ENCODE data around the gene LPAR5. TPM values are rescaled to one million over a fixed set of nuclear protein-coding genes. Genes with fewer than 3 reads are reported as not detected.

Gene LPAR5
- total RNA-seq, 1 experiment from 2014 or later = 0.20 TPM

GRCh38 chr12:6607751-6608591 is 27.8 kb downstream of the LPAR5 start (continued):
- no peak for TF ChIP-seq ATF2 (CRISPR knock-in tag; IDR thresholded peaks at IDR 0.05; ENCODE audit: borderline replicate concordance, low read depth)
- no peak for TF ChIP-seq ATF3 (CRISPR knock-in tag; conservative IDR thresholded peaks at IDR 0.05)
- no peak for TF ChIP-seq E2F4 (CRISPR knock-in tag; IDR thresholded peaks at IDR 0.05; ENCODE audit: borderline replicate concordance, low read depth)
- TF ChIP-seq MXD4 (CRISPR knock-in tag; IDR thresholded peaks at IDR 0.05; ENCODE audit: borderline replicate concordance) = no peak
- no peak for TF ChIP-seq E2F5 (CRISPR knock-in tag; IDR thresholded peaks at IDR 0.05)

GRCh38 chr12:6606331-6607131 is 29.2 kb downstream of the LPAR5 start:
- Mint-ChIP-seq H3K36me3 (peaks cover 41% of the 10 kb centered on the region), H3K4me1 (peaks cover 35% of the 10 kb centered on the region), H3K27ac (no peak overlapping the region), H3K4me3 (no peak overlapping the region; the same call in 1 of the 2 replicates), H3K9me3 (no peaks in the 10 kb centered on the region), H3K27me3 (ENCODE audit: low read depth) (no peaks in the 10 kb centered on the region)
- ChIA-PET CTCF (interaction anchor here (0.5 to 1.8 kb wide), 15 partner anchors 10 to 171 kb away, joined by 3 to 12 read pairs (median 3); partner anchors contain the start of gene MLF2), POLR2A (interaction anchor here (0.6 to 1.4 kb wide), 5 partner anchors 9 to 83 kb away, joined by 3 to 5 read pairs (median 3); partner anchors contain the start of gene ZNF384)
- DNase-seq (ENCODE audit: low spot score) (peak; percentile 44), ATAC-seq (peak; percentile 40)
- TF ChIP-seq CTCF (IDR thresholded peaks at IDR 0.05) (no peak), ATF2 (CRISPR knock-in tag; IDR thresholded peaks at IDR 0.05; ENCODE audit: borderline replicate concordance, low read depth) (no peak), USF2 (CRISPR knock-in tag; IDR thresholded peaks at IDR 0.05) (peak; percentile 50; the same call in 1 of the 2 replicates), PREB (CRISPR knock-in tag; IDR thresholded peaks at IDR 0.05; ENCODE audit: borderline replicate concordance) (no peak), CDX4 (CRISPR knock-in tag; IDR thresholded peaks at IDR 0.05; ENCODE audit: borderline replicate concordance) (no peak), HMGXB4 (CRISPR knock-in tag; IDR thresholded peaks at IDR 0.05) (0 out of 2 replicates have a peak, but pooled peaks have one; percentile 32), IRF2 (CRISPR knock-in tag; IDR thresholded peaks at IDR 0.05; ENCODE audit: borderline replicate concordance, low read depth) (no peak), NR3C1 (CRISPR knock-in tag; conservative IDR thresholded peaks at IDR 0.05; ENCODE audit: low read depth) (no peak), ELF4 (CRISPR knock-in tag; IDR thresholded peaks at IDR 0.05; ENCODE audit: low read depth) (no peak), ZNF263 (CRISPR knock-in tag; IDR thresholded peaks at IDR 0.05; ENCODE audit: low read depth) (no peak), E2F4 (CRISPR knock-in tag; IDR thresholded peaks at IDR 0.05; ENCODE audit: borderline replicate concordance, low read depth) (no peak)

Data from WTC11 (cell line).